ENCODE data around the gene ARID5A.

DNA sequence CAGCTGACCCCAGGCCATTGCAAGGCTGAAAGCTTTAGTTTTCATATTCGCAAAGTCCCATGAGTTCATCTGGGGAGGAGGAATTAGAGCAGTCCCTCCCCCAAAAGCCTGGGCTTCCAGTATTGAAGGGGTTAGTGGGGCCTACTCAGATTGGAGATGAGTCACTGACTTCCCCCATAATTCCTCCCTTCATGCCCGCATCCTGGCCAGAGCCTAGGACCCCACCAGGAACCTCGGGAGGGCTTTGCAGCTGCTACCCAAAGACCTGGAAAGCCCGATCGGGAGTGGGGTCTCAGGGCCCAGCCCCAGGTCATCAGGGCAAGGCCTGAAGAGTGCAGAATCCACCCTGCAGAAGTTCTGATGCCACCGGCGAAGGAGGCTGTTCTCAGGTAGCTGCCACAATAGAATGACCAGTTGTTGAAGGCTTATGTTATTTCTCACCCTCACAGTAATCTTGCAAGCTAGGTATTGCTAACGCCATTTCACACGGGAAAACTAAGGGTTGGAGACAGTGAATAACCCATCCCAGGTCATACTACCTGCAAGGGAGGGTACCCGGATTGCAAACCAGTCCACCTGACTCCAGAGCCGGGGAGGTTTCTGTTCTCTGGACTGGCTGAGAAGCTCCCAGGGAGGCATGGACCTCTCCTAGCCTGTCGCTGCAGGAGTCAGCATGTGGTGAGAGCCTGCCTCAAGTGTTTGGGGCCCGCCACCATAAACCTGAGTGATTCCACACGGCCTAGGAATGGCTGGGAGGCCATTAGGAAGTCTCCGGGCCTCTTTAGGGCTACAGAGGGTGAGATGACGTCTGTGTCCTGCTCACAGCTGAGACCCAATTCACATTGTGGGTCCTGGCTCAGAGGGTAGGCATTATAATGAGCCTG lies 5.8 kb upstream of the ARID5A start:
- TF ChIP-seq POLR2A (IDR thresholded peaks at IDR 0.05; ENCODE audit: low read length): no peak
- TF ChIP-seq GATA1 (IDR thresholded peaks at IDR 0.05; ENCODE audit: low read depth, low read length): no peak
